Testis (tissue), 2 donors: ENCODE results near the gene LIMA1.

Experiments
- CTCF ChIP-seq, 3 experiments: fragments of 450-650 bp in 2 of 3; fragments of 200-600 bp in 1 of 3; sonication (generic) in 1 of 3; IDR thresholded peaks; one replicate each; pipeline ENCODE4 v1.5.1; 2016 to 2019; ENCODE audit warnings: antibody characterized with exemption in 3 of 3, mild to moderate bottlenecking in 2 of 3, moderate library complexity in 1 of 3
- POLR2A ChIP-seq: fragments of 450-650 bp; IDR thresholded peaks from one replicate; pipeline ENCODE4 v1.6.1; 2017; ENCODE audit warnings: antibody characterized with exemption, mild to moderate bottlenecking, moderate library complexity

GRCh38 chr12:50211392-50212070 lies 71.8 kb downstream of the LIMA1 start:
- no peak for TF ChIP-seq POLR2A
- TF ChIP-seq CTCF (IDR thresholded peaks at IDR 0.05) = no peak
